HG02623 (cell line): ENCODE results near the gene UNC13C.
"Not testable (repeated sequence)": the region's sequence is repeated elsewhere in the genome, so short reads cannot be mapped to it uniquely, and the experiment has no call there.

Experiments
- ATAC-seq: cut with Tn5 transposase; IDR thresholded peaks from one replicate; pipeline ENCODE4 v1.9.1; 2021; ENCODE audit warnings: moderate library complexity; ENCODE audit not compliant: unreplicated experiment

UNC13C gene

GRCh38 chr15:54450288-54450687 is 472.0 kb downstream of the UNC13C start:
- not testable (repeated sequence) for ATAC-seq

- ATAC-seq = no peak
Measured at GRCh38 chr15:54456413-54456812, 478.2 kb downstream of the UNC13C start.

- no peak for ATAC-seq
Measured at GRCh38 chr15:54462511-54462913, 484.3 kb downstream of the UNC13C start.

- ATAC-seq = no peak
Measured at GRCh38 chr15:54481819-54482218, 503.6 kb downstream of the UNC13C start.

- no peak for ATAC-seq
Measured at GRCh38 chr15:54482251-54482650, 504.0 kb downstream of the UNC13C start.

GRCh38 chr15:54500330-54500729 is 522.1 kb downstream of the UNC13C start:
- no peak for ATAC-seq

GRCh38 chr15:54502416-54503075 is 524.3 kb downstream of the UNC13C start:
- no peak for ATAC-seq

GRCh38 chr15:54504695-54505094 is 526.5 kb downstream of the UNC13C start:
- no peak for ATAC-seq

- no peak for ATAC-seq
Measured at GRCh38 chr15:54506977-54507524, 528.8 kb downstream of the UNC13C start.

GRCh38 chr15:54514601-54515000 is 536.4 kb downstream of the UNC13C start:
- no peak for ATAC-seq

GRCh38 chr15:54515664-54516582 is 537.7 kb downstream of the UNC13C start:
- ATAC-seq = no peak

- no peak for ATAC-seq
Measured at GRCh38 chr15:54517366-54517765, 539.1 kb downstream of the UNC13C start.

- ATAC-seq = no peak
Measured at GRCh38 chr15:54518156-54518882, 540.1 kb downstream of the UNC13C start.

- peak; percentile 85 for ATAC-seq
Measured at GRCh38 chr15:54519577-54519976, 541.3 kb downstream of the UNC13C start.

GRCh38 chr15:54520616-54521015 is 542.4 kb downstream of the UNC13C start:
- ATAC-seq = no peak

GRCh38 chr15:54521206-54521605 is 543.0 kb downstream of the UNC13C start:
- ATAC-seq = no peak

- ATAC-seq = no peak
Measured at GRCh38 chr15:54528021-54528420, 549.8 kb downstream of the UNC13C start.

- ATAC-seq = no peak
Measured at GRCh38 chr15:54540721-54541120, 562.5 kb downstream of the UNC13C start.

GRCh38 chr15:54547491-54547890 is 569.2 kb downstream of the UNC13C start:
- ATAC-seq = no peak

GRCh38 chr15:54550954-54551353 is 572.7 kb downstream of the UNC13C start:
- no peak for ATAC-seq

GRCh38 chr15:54556231-54556630 is 578.0 kb downstream of the UNC13C start:
- no peak for ATAC-seq
